ENCODE results near the gene RNF145.

Gene RNF145

DNA sequence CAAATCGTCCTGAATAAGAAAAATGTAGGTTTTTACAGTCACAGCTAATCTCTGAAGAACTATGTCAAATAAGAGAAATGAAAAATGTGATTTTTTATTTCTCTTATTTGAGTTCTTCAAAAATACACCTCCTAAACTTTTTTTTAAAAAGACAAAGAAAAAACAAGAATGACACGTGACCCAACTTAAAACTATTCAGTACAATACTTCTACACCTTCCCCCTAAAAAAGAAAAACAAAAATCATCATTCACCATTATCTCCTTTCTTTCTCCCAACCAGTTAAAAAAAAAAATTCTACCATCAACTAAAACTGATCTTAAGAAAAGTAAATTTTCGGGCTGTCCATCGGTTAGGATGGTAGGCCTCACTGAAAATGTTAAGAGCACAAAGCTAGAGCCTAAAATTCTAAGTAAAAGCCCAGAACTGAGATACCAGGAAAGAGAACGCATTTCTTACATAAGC is 2.1 kb downstream of the RNF145 start:
- TF ChIP-seq POLR2AphosphoS5 (IDR thresholded peaks at IDR 0.05; ENCODE audit: borderline replicate concordance, low read depth, low read length) = no peak
- no peak for TF ChIP-seq FOXP2 (optimal IDR thresholded peaks at IDR 0.05; ENCODE audit: control extremely low read depth, extremely low read length, insufficient read depth)
- no peak for TF ChIP-seq EZH2 (IDR thresholded peaks at IDR 0.05)
- Histone ChIP-seq H3K4me3 (peak overlapping the region; percentile 76), H3K9ac (ENCODE audit: insufficient read length) (peak overlapping the region; percentile 85), H3K9me3 (ENCODE audit: low read depth, low read length) (no peaks in the 10 kb centered on the region), H3K36me3 (ENCODE audit: insufficient read depth, low read length) (peaks cover 11% of the 10 kb centered on the region), H3K27ac (peak overlapping the region; percentile 95)
- DNase-seq (ENCODE audit: low read depth, low spot score) = no peak

DNA sequence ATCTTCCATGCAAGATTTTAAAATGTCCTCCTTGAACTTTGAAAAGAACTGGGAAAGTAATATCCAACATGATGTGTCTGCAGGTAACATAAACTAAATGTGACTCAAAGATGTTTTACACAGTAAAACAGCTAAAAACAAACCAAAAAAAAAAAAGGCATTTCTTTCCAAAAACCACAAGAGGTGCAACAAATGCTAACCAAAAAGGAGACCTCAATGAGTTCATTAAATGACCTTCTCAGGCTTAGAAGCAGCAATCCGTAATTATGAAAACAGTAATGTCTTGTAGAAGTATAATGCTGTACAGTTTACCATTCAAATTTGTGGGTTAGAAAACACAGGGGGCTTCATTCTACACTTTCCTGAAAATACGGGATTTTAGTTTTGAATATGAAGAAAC is 2.5 kb downstream of the RNF145 start:
- H3K27ac ChIP-seq = peak overlapping the region; percentile 95
- H3K36me3 ChIP-seq (ENCODE audit: insufficient read depth, low read length) = peaks cover 15% of the 10 kb centered on the region
- DNase-seq (ENCODE audit: low read depth, low spot score) = no peak
- peak overlapping the region; percentile 76 for H3K4me3 ChIP-seq
- TF ChIP-seq EZH2 (IDR thresholded peaks at IDR 0.05) = no peak
- no peak for TF ChIP-seq FOXP2 (optimal IDR thresholded peaks at IDR 0.05; ENCODE audit: control extremely low read depth, extremely low read length, insufficient read depth)
- no peak for TF ChIP-seq POLR2AphosphoS5 (IDR thresholded peaks at IDR 0.05; ENCODE audit: borderline replicate concordance, low read depth, low read length)
- H3K9ac ChIP-seq (ENCODE audit: insufficient read length) = peak overlapping the region; percentile 85
- no peaks in the 10 kb centered on the region for H3K9me3 ChIP-seq (ENCODE audit: low read depth, low read length)

DNA sequence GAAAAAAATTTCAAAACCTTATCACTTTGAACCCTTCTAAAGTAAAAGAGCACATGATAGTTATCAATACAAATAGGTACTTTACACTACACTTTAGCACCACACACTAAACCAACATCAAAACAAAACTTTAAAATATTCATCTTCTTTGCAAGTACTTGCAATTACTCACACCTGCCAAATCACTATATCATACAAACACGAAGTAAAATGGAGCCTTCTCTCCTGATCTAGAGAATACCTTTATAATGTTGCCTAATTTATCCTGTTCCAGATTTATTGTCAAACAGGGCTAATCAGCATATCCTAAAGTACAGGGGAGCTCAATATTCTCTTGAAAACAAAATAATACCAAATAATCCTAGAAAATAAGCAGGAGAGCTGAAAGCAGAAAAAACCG is 3.0 kb downstream of the RNF145 start:
- TF ChIP-seq EZH2 (IDR thresholded peaks at IDR 0.05) (no peak), POLR2AphosphoS5 (IDR thresholded peaks at IDR 0.05; ENCODE audit: borderline replicate concordance, low read depth, low read length) (no peak), FOXP2 (optimal IDR thresholded peaks at IDR 0.05; ENCODE audit: control extremely low read depth, extremely low read length, insufficient read depth) (no peak)
- peak overlapping the region; percentile 95 for H3K27ac ChIP-seq
- H3K36me3 ChIP-seq (ENCODE audit: insufficient read depth, low read length) = peaks cover 18% of the 10 kb centered on the region
- H3K9ac ChIP-seq (ENCODE audit: insufficient read length) = peak overlapping the region; percentile 85
- peak overlapping the region; percentile 76 for H3K4me3 ChIP-seq
- no peak for DNase-seq (ENCODE audit: low read depth, low spot score)
- no peaks in the 10 kb centered on the region for H3K9me3 ChIP-seq (ENCODE audit: low read depth, low read length)

- no peak overlapping the region; the same call in 1 of the 2 replicates for H3K27ac ChIP-seq
- H3K9me3 ChIP-seq (ENCODE audit: low read depth, low read length) = no peaks in the 10 kb centered on the region
- H3K4me3 ChIP-seq = no peak overlapping the region
- no peak overlapping the region for H3K9ac ChIP-seq (ENCODE audit: insufficient read length)
- peaks cover 41% of the 10 kb centered on the region for H3K36me3 ChIP-seq (ENCODE audit: insufficient read depth, low read length)
- DNase-seq (ENCODE audit: low read depth, low spot score) = no peak
- TF ChIP-seq FOXP2 (optimal IDR thresholded peaks at IDR 0.05; ENCODE audit: control extremely low read depth, extremely low read length, insufficient read depth) (no peak), POLR2AphosphoS5 (IDR thresholded peaks at IDR 0.05; ENCODE audit: borderline replicate concordance, low read depth, low read length) (no peak), EZH2 (IDR thresholded peaks at IDR 0.05) (no peak)
These were observed 6.0 kb downstream of the RNF145 start for GRCh38 chr5:159203351-159203750.

GRCh38 chr5:159202151-159202550 is 7.2 kb downstream of the RNF145 start:
- H3K27ac ChIP-seq = peak overlapping the region; percentile 69
- no peak overlapping the region for H3K9ac ChIP-seq (ENCODE audit: insufficient read length)
- no peak for DNase-seq (ENCODE audit: low read depth, low spot score)
- H3K4me3 ChIP-seq = peak overlapping the region; percentile 41
- peaks cover 51% of the 10 kb centered on the region for H3K36me3 ChIP-seq (ENCODE audit: insufficient read depth, low read length)
- TF ChIP-seq POLR2AphosphoS5 (IDR thresholded peaks at IDR 0.05; ENCODE audit: borderline replicate concordance, low read depth, low read length) (no peak; the same call in 1 of the 2 replicates), FOXP2 (optimal IDR thresholded peaks at IDR 0.05; ENCODE audit: control extremely low read depth, extremely low read length, insufficient read depth) (no peak), EZH2 (IDR thresholded peaks at IDR 0.05) (no peak)
- H3K9me3 ChIP-seq (ENCODE audit: low read depth, low read length) = no peaks in the 10 kb centered on the region

GRCh38 chr5:159199780-159200179 is 9.6 kb downstream of the RNF145 start:
- Histone ChIP-seq H3K9ac (ENCODE audit: insufficient read length) (no peak overlapping the region), H3K4me3 (no peak overlapping the region), H3K36me3 (ENCODE audit: insufficient read depth, low read length) (peaks cover 69% of the 10 kb centered on the region), H3K27ac (no peak overlapping the region), H3K9me3 (ENCODE audit: low read depth, low read length) (no peaks in the 10 kb centered on the region)
- no peak for TF ChIP-seq FOXP2 (optimal IDR thresholded peaks at IDR 0.05; ENCODE audit: control extremely low read depth, extremely low read length, insufficient read depth)
- no peak for TF ChIP-seq EZH2 (IDR thresholded peaks at IDR 0.05)
- TF ChIP-seq POLR2AphosphoS5 (IDR thresholded peaks at IDR 0.05; ENCODE audit: borderline replicate concordance, low read depth, low read length) = no peak
- DNase-seq (ENCODE audit: low read depth, low spot score) = no peak

GRCh38 chr5:159199225-159199624 is 10.1 kb downstream of the RNF145 start:
- H3K4me3 ChIP-seq = no peak overlapping the region
- H3K27ac ChIP-seq = no peak overlapping the region
- H3K9ac ChIP-seq (ENCODE audit: insufficient read length) = no peak overlapping the region
- TF ChIP-seq EZH2 (IDR thresholded peaks at IDR 0.05) (no peak), FOXP2 (optimal IDR thresholded peaks at IDR 0.05; ENCODE audit: control extremely low read depth, extremely low read length, insufficient read depth) (no peak), POLR2AphosphoS5 (IDR thresholded peaks at IDR 0.05; ENCODE audit: borderline replicate concordance, low read depth, low read length) (no peak)
- H3K36me3 ChIP-seq (ENCODE audit: insufficient read depth, low read length) = peaks cover 73% of the 10 kb centered on the region
- DNase-seq (ENCODE audit: low read depth, low spot score) = no peak
- no peaks in the 10 kb centered on the region for H3K9me3 ChIP-seq (ENCODE audit: low read depth, low read length)

DNA sequence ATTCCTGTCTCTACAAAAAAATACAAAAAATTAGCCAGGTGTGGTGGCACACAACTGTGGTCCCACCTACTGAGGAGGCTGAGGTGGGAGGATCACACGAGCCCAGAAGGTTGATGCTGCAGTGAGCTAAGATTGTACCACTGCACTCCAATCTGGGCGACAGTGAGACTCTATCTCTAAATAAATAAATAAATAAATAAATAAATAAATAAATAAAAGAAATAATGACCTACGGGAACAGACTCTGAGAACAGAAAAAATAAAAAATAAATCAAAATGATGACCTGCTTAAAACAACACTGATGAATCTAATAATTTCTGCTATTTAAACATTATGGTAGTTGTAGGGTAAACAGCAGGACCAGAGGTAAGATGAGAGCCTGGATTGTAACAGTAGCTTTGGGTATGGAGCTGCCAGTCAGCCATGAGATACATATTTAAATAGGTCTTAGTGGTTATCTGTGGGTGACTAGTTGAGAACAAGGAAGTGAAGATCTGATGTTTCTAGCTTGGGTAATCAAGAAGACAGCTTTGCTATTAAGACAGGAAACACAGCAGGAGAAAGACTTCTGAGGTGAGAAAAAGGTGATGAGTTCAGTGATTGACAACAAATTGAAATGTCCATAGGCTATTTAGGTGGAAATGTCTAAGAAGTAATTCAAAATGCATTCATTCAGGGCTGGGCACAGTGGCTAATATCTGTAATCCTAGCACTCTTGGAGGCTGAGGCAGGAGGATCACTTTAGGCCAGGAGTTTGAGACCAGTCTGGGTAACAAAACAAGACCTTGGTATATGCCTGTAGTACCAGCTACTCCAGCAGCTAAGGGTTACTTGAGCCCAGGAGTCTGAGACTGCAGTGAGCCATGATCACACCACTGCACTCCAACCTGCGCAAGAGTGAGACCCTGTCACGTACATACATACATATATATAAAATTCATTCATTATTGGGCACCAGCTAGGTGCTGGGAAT is 11.0 kb downstream of the RNF145 start:
- TF ChIP-seq EZH2 (IDR thresholded peaks at IDR 0.05) (no peak), POLR2AphosphoS5 (IDR thresholded peaks at IDR 0.05; ENCODE audit: borderline replicate concordance, low read depth, low read length) (no peak), FOXP2 (optimal IDR thresholded peaks at IDR 0.05; ENCODE audit: control extremely low read depth, extremely low read length, insufficient read depth) (no peak)
- no peak for DNase-seq (ENCODE audit: low read depth, low spot score)
- H3K36me3 ChIP-seq (ENCODE audit: insufficient read depth, low read length) = peaks cover 81% of the 10 kb centered on the region
- H3K4me3 ChIP-seq = no peak overlapping the region
- H3K9me3 ChIP-seq (ENCODE audit: low read depth, low read length) = no peaks in the 10 kb centered on the region
- H3K9ac ChIP-seq (ENCODE audit: insufficient read length) = no peak overlapping the region
- H3K27ac ChIP-seq = no peak overlapping the region

All from SK-N-MC (cell line).